ENCODE results near the gene RAP2A.

The RAP2A gene

GRCh38 chr13:97468331-97468730 lies 34.4 kb downstream of the RAP2A start:
- peaks cover 5% of the 10 kb centered on the region for H3K36me3 ChIP-seq (ENCODE audit: control insufficient read depth, insufficient read depth, low read length)
- no peak overlapping the region for H3K4me3 ChIP-seq (ENCODE audit: insufficient read depth, low read depth, low read length)
- H3K4me1 ChIP-seq (ENCODE audit: control insufficient read depth, insufficient read depth, low read length): no peaks in the 10 kb centered on the region
- no peaks in the 10 kb centered on the region for H3K9me3 ChIP-seq (ENCODE audit: control insufficient read depth, low read length)
- H3K27ac ChIP-seq (ENCODE audit: insufficient read depth, low read depth, low read length, poor library complexity, severe bottlenecking): no peak overlapping the region
- 96 to 97% methylated on average over 3 of the region's 3 CpGs for WGBS, 2 experiments
- H3K27me3 ChIP-seq (ENCODE audit: control insufficient read depth, insufficient read depth, low read length, poor library complexity, severe bottlenecking): no peaks in the 10 kb centered on the region

GRCh38 chr13:97471711-97472110 lies 37.7 kb downstream of the RAP2A start:
- Histone ChIP-seq H3K4me3 (ENCODE audit: insufficient read depth, low read depth, low read length) (no peak overlapping the region), H3K27me3 (ENCODE audit: control insufficient read depth, insufficient read depth, low read length, poor library complexity, severe bottlenecking) (no peaks in the 10 kb centered on the region), H3K36me3 (ENCODE audit: control insufficient read depth, insufficient read depth, low read length) (no peaks in the 10 kb centered on the region), H3K9me3 (ENCODE audit: control insufficient read depth, low read length) (no peaks in the 10 kb centered on the region), H3K4me1 (ENCODE audit: control insufficient read depth, insufficient read depth, low read length) (no peaks in the 10 kb centered on the region), H3K27ac (ENCODE audit: insufficient read depth, low read depth, low read length, poor library complexity, severe bottlenecking) (no peak overlapping the region)
- whole genome bisulfite sequencing, 2 experiments: 94% methylated on average over 1 of the region's 1 CpG

- 94 to 96% methylated on average over 6 of the region's 6 CpGs for WGBS, 2 experiments
- H3K27ac ChIP-seq (ENCODE audit: insufficient read depth, low read depth, low read length, poor library complexity, severe bottlenecking): no peak overlapping the region
- no peak overlapping the region for H3K4me3 ChIP-seq (ENCODE audit: insufficient read depth, low read depth, low read length)
- no peaks in the 10 kb centered on the region for H3K9me3 ChIP-seq (ENCODE audit: control insufficient read depth, low read length)
- H3K36me3 ChIP-seq (ENCODE audit: control insufficient read depth, insufficient read depth, low read length): no peaks in the 10 kb centered on the region
- H3K27me3 ChIP-seq (ENCODE audit: control insufficient read depth, insufficient read depth, low read length, poor library complexity, severe bottlenecking): no peaks in the 10 kb centered on the region
- H3K4me1 ChIP-seq (ENCODE audit: control insufficient read depth, insufficient read depth, low read length): no peaks in the 10 kb centered on the region
These were observed 40.5 kb downstream of the RAP2A start for GRCh38 chr13:97474349-97474980.

- 89 to 91% methylated on average over 4 of the region's 4 CpGs for WGBS, 2 experiments
- H3K36me3 ChIP-seq (ENCODE audit: control insufficient read depth, insufficient read depth, low read length): no peaks in the 10 kb centered on the region
- H3K27me3 ChIP-seq (ENCODE audit: control insufficient read depth, insufficient read depth, low read length, poor library complexity, severe bottlenecking): no peaks in the 10 kb centered on the region
- H3K27ac ChIP-seq (ENCODE audit: insufficient read depth, low read depth, low read length, poor library complexity, severe bottlenecking): no peak overlapping the region
- no peaks in the 10 kb centered on the region for H3K4me1 ChIP-seq (ENCODE audit: control insufficient read depth, insufficient read depth, low read length)
- no peaks in the 10 kb centered on the region for H3K9me3 ChIP-seq (ENCODE audit: control insufficient read depth, low read length)
- H3K4me3 ChIP-seq (ENCODE audit: insufficient read depth, low read depth, low read length): no peak overlapping the region
These were observed 41.0 kb downstream of the RAP2A start for GRCh38 chr13:97475011-97475410.

GRCh38 chr13:97477844-97478243 lies 43.9 kb downstream of the RAP2A start:
- Histone ChIP-seq H3K4me1 (ENCODE audit: control insufficient read depth, insufficient read depth, low read length) (no peaks in the 10 kb centered on the region), H3K9me3 (ENCODE audit: control insufficient read depth, low read length) (no peaks in the 10 kb centered on the region), H3K36me3 (ENCODE audit: control insufficient read depth, insufficient read depth, low read length) (no peaks in the 10 kb centered on the region), H3K27ac (ENCODE audit: insufficient read depth, low read depth, low read length, poor library complexity, severe bottlenecking) (no peak overlapping the region), H3K27me3 (ENCODE audit: control insufficient read depth, insufficient read depth, low read length, poor library complexity, severe bottlenecking) (no peaks in the 10 kb centered on the region), H3K4me3 (ENCODE audit: insufficient read depth, low read depth, low read length) (no peak overlapping the region)

GRCh38 chr13:97478247-97478646 lies 44.3 kb downstream of the RAP2A start:
- Histone ChIP-seq H3K9me3 (ENCODE audit: control insufficient read depth, low read length) (no peaks in the 10 kb centered on the region), H3K36me3 (ENCODE audit: control insufficient read depth, insufficient read depth, low read length) (no peaks in the 10 kb centered on the region), H3K4me3 (ENCODE audit: insufficient read depth, low read depth, low read length) (no peak overlapping the region), H3K27ac (ENCODE audit: insufficient read depth, low read depth, low read length, poor library complexity, severe bottlenecking) (no peak overlapping the region), H3K4me1 (ENCODE audit: control insufficient read depth, insufficient read depth, low read length) (no peaks in the 10 kb centered on the region), H3K27me3 (ENCODE audit: control insufficient read depth, insufficient read depth, low read length, poor library complexity, severe bottlenecking) (no peaks in the 10 kb centered on the region)
- WGBS, 2 experiments: 86 to 94% methylated on average over 1 to 2 of the region's 2 CpGs

- H3K4me3 ChIP-seq (ENCODE audit: insufficient read depth, low read depth, low read length): no peak overlapping the region
- H3K9me3 ChIP-seq (ENCODE audit: control insufficient read depth, low read length): no peaks in the 10 kb centered on the region
- WGBS, 2 experiments: no CpG with 5 or more reads among the region's 1 CpG
- H3K4me1 ChIP-seq (ENCODE audit: control insufficient read depth, insufficient read depth, low read length): no peaks in the 10 kb centered on the region
- no peaks in the 10 kb centered on the region for H3K27me3 ChIP-seq (ENCODE audit: control insufficient read depth, insufficient read depth, low read length, poor library complexity, severe bottlenecking)
- H3K36me3 ChIP-seq (ENCODE audit: control insufficient read depth, insufficient read depth, low read length): no peaks in the 10 kb centered on the region
- no peak overlapping the region for H3K27ac ChIP-seq (ENCODE audit: insufficient read depth, low read depth, low read length, poor library complexity, severe bottlenecking)
These were observed 49.5 kb downstream of the RAP2A start for GRCh38 chr13:97483465-97483864.

GRCh38 chr13:97484301-97484700 lies 50.3 kb downstream of the RAP2A start:
- Histone ChIP-seq H3K27ac (ENCODE audit: insufficient read depth, low read depth, low read length, poor library complexity, severe bottlenecking) (no peak overlapping the region), H3K4me1 (ENCODE audit: control insufficient read depth, insufficient read depth, low read length) (no peaks in the 10 kb centered on the region), H3K27me3 (ENCODE audit: control insufficient read depth, insufficient read depth, low read length, poor library complexity, severe bottlenecking) (no peaks in the 10 kb centered on the region), H3K4me3 (ENCODE audit: insufficient read depth, low read depth, low read length) (no peak overlapping the region), H3K36me3 (ENCODE audit: control insufficient read depth, insufficient read depth, low read length) (no peaks in the 10 kb centered on the region), H3K9me3 (ENCODE audit: control insufficient read depth, low read length) (no peaks in the 10 kb centered on the region)
- WGBS, 2 experiments: 92 to 95% methylated on average over 2 of the region's 2 CpGs

- H3K4me3 ChIP-seq (ENCODE audit: insufficient read depth, low read depth, low read length): no peak overlapping the region
- WGBS, 2 experiments: 86 to 92% methylated on average over 1 of the region's 1 CpG
- no peaks in the 10 kb centered on the region for H3K27me3 ChIP-seq (ENCODE audit: control insufficient read depth, insufficient read depth, low read length, poor library complexity, severe bottlenecking)
- H3K4me1 ChIP-seq (ENCODE audit: control insufficient read depth, insufficient read depth, low read length): no peaks in the 10 kb centered on the region
- H3K36me3 ChIP-seq (ENCODE audit: control insufficient read depth, insufficient read depth, low read length): no peaks in the 10 kb centered on the region
- H3K27ac ChIP-seq (ENCODE audit: insufficient read depth, low read depth, low read length, poor library complexity, severe bottlenecking): no peak overlapping the region
- H3K9me3 ChIP-seq (ENCODE audit: control insufficient read depth, low read length): no peaks in the 10 kb centered on the region
These were observed 51.4 kb downstream of the RAP2A start for GRCh38 chr13:97485320-97485719.

- WGBS, 2 experiments: 86 to 100% methylated on average over 1 of the region's 1 CpG
- H3K36me3 ChIP-seq (ENCODE audit: control insufficient read depth, insufficient read depth, low read length): no peaks in the 10 kb centered on the region
- no peaks in the 10 kb centered on the region for H3K4me1 ChIP-seq (ENCODE audit: control insufficient read depth, insufficient read depth, low read length)
- H3K27me3 ChIP-seq (ENCODE audit: control insufficient read depth, insufficient read depth, low read length, poor library complexity, severe bottlenecking): no peaks in the 10 kb centered on the region
- no peak overlapping the region for H3K27ac ChIP-seq (ENCODE audit: insufficient read depth, low read depth, low read length, poor library complexity, severe bottlenecking)
- H3K4me3 ChIP-seq (ENCODE audit: insufficient read depth, low read depth, low read length): no peak overlapping the region
- no peaks in the 10 kb centered on the region for H3K9me3 ChIP-seq (ENCODE audit: control insufficient read depth, low read length)
These were observed 56.8 kb downstream of the RAP2A start for GRCh38 chr13:97490702-97491307.

Measured in ectodermal cell (in vitro differentiated cells).